HUES64 (cell line): ENCODE measurements around the gene CDH23.

Experiments
- H3K27ac ChIP-seq: 2 replicates; pipeline ENCODE4 v1.7.0; 2013; ENCODE audit warnings: low read depth, low read length, inconsistent platforms
- H3K27me3 ChIP-seq: 2 replicates; pipeline ENCODE4 v1.6.1; 2013; ENCODE audit warnings: mild to moderate bottlenecking, low read length; ENCODE audit not compliant: insufficient read depth
- H3K36me3 ChIP-seq: 2 replicates; pipeline ENCODE4 v1.6.1; 2013; ENCODE audit warnings: mild to moderate bottlenecking, low read length; ENCODE audit not compliant: insufficient read depth
- H3K4me1 ChIP-seq: 2 replicates; pipeline ENCODE4 v1.6.1; 2013; ENCODE audit warnings: mild to moderate bottlenecking, low read length, moderate library complexity; ENCODE audit not compliant: insufficient read depth
- H3K4me3 ChIP-seq: 2 replicates; pipeline ENCODE4 v1.5.1; 2013; ENCODE audit warnings: mild to moderate bottlenecking, low read length, moderate library complexity
- H3K9ac ChIP-seq: 2 replicates; pipeline ENCODE4 v1.6.1; 2013; ENCODE audit warnings: mild to moderate bottlenecking, low read depth, low read length
- H3K9me3 ChIP-seq: 2 replicates; pipeline ENCODE4 v1.6.1; 2013; ENCODE audit warnings: low read depth, low read length; ENCODE audit not compliant: insufficient read depth
- WGBS: fragments of 150-250, 120-280 bp; methylation state at CpG from one replicate; pipeline ENCODE4 v1.1.7; 2013; ENCODE audit warnings: missing lambda C conversion rate; 5-methylcytosine and 5-hydroxymethylcytosine counted together

The CDH23 gene

GRCh38 chr10:71741029-71741428 is 344.3 kb downstream of the CDH23 start:
- H3K4me1 ChIP-seq, result peaks cover 3% of the 10 kb centered on the region; the same call in 1 of the 2 replicates
- whole genome bisulfite sequencing, result 69% methylated on average over 4 of the region's 4 CpGs
- no peaks in the 10 kb centered on the region for H3K36me3 ChIP-seq
- no peaks in the 10 kb centered on the region for H3K9me3 ChIP-seq
- H3K27me3 ChIP-seq, result no peaks in the 10 kb centered on the region
- H3K27ac ChIP-seq, result no peak overlapping the region
- no peak overlapping the region for H3K9ac ChIP-seq
- no peak overlapping the region for H3K4me3 ChIP-seq

- Histone ChIP-seq H3K27me3 (no peaks in the 10 kb centered on the region), H3K9me3 (no peaks in the 10 kb centered on the region), H3K36me3 (no peaks in the 10 kb centered on the region), H3K9ac (no peak overlapping the region), H3K4me1 (peaks cover 5% of the 10 kb centered on the region; the same call in 1 of the 2 replicates), H3K27ac (no peak overlapping the region), H3K4me3 (no peak overlapping the region)
- WGBS, result 95% methylated on average over 20 of the region's 20 CpGs
Observed at GRCh38 chr10:71741671-71742070, 345.0 kb downstream of the CDH23 start.

- WGBS, result 90% methylated on average over 10 of the region's 10 CpGs
- Histone ChIP-seq H3K36me3 (no peaks in the 10 kb centered on the region), H3K4me1 (peaks cover 5% of the 10 kb centered on the region; the same call in 1 of the 2 replicates), H3K27me3 (no peaks in the 10 kb centered on the region), H3K9ac (no peak overlapping the region), H3K4me3 (no peak overlapping the region), H3K9me3 (no peaks in the 10 kb centered on the region), H3K27ac (no peak overlapping the region)
Observed at GRCh38 chr10:71742301-71743088, 345.8 kb downstream of the CDH23 start.

GRCh38 chr10:71743089-71743838 is 346.5 kb downstream of the CDH23 start:
- Histone ChIP-seq H3K36me3 (no peaks in the 10 kb centered on the region), H3K9ac (no peak overlapping the region), H3K4me3 (no peak overlapping the region), H3K27ac (no peak overlapping the region), H3K4me1 (peaks cover 5% of the 10 kb centered on the region; the same call in 1 of the 2 replicates), H3K27me3 (no peaks in the 10 kb centered on the region), H3K9me3 (no peaks in the 10 kb centered on the region)
- WGBS, result 98% methylated on average over 4 of the region's 4 CpGs

GRCh38 chr10:71743866-71744265 is 347.1 kb downstream of the CDH23 start:
- H3K9ac ChIP-seq, result no peak overlapping the region
- no peaks in the 10 kb centered on the region for H3K27me3 ChIP-seq
- no peak overlapping the region for H3K27ac ChIP-seq
- no peak overlapping the region for H3K4me3 ChIP-seq
- H3K4me1 ChIP-seq, result peaks cover 5% of the 10 kb centered on the region; the same call in 1 of the 2 replicates
- 86% methylated on average over 1 of the region's 1 CpG for WGBS
- no peaks in the 10 kb centered on the region for H3K36me3 ChIP-seq
- no peaks in the 10 kb centered on the region for H3K9me3 ChIP-seq

GRCh38 chr10:71744897-71745663 is 348.4 kb downstream of the CDH23 start:
- no peaks in the 10 kb centered on the region for H3K9me3 ChIP-seq
- no peak overlapping the region for H3K9ac ChIP-seq
- H3K27ac ChIP-seq, result no peak overlapping the region
- H3K27me3 ChIP-seq, result no peaks in the 10 kb centered on the region
- peaks cover 5% of the 10 kb centered on the region; the same call in 1 of the 2 replicates for H3K4me1 ChIP-seq
- 85% methylated on average over 7 of the region's 8 CpGs for WGBS
- no peaks in the 10 kb centered on the region for H3K36me3 ChIP-seq
- H3K4me3 ChIP-seq, result no peak overlapping the region

- Histone ChIP-seq H3K36me3 (no peaks in the 10 kb centered on the region), H3K27ac (no peak overlapping the region), H3K9ac (no peak overlapping the region), H3K4me1 (peaks cover 5% of the 10 kb centered on the region; the same call in 1 of the 2 replicates), H3K9me3 (no peaks in the 10 kb centered on the region), H3K27me3 (no peaks in the 10 kb centered on the region), H3K4me3 (no peak overlapping the region)
- WGBS, result 89% methylated on average over 2 of the region's 2 CpGs
Observed at GRCh38 chr10:71745664-71746250, 349.0 kb downstream of the CDH23 start.

GRCh38 chr10:71746344-71747037 is 349.8 kb downstream of the CDH23 start:
- H3K36me3 ChIP-seq, result no peaks in the 10 kb centered on the region
- no peak overlapping the region for H3K4me3 ChIP-seq
- H3K27me3 ChIP-seq, result no peaks in the 10 kb centered on the region
- H3K27ac ChIP-seq, result no peak overlapping the region
- peaks cover 5% of the 10 kb centered on the region; the same call in 1 of the 2 replicates for H3K4me1 ChIP-seq
- H3K9me3 ChIP-seq, result no peaks in the 10 kb centered on the region
- WGBS, result 65% methylated on average over 13 of the region's 13 CpGs
- no peak overlapping the region; the same call in 1 of the 2 replicates for H3K9ac ChIP-seq

- Histone ChIP-seq H3K4me1 (peaks cover 5% of the 10 kb centered on the region; the same call in 1 of the 2 replicates), H3K27ac (no peak overlapping the region), H3K36me3 (no peaks in the 10 kb centered on the region), H3K27me3 (no peaks in the 10 kb centered on the region), H3K9ac (no peak overlapping the region), H3K9me3 (no peaks in the 10 kb centered on the region), H3K4me3 (no peak overlapping the region)
- WGBS, result 90% methylated on average over 2 of the region's 2 CpGs
Observed at GRCh38 chr10:71747039-71747531, 350.4 kb downstream of the CDH23 start.
